Fibroblast of lung (primary cell): ENCODE results near the gene MINPP1.

Source experiments
- CTCF ChIP-seq, 2 donors: IDR thresholded peaks in 1 of 2; conservative IDR thresholded peaks in 1 of 2; 1 replicate in 1 of 2; 2 replicates in 1 of 2; pipeline ENCODE4 v1.5.1; 2011 to 2012; ENCODE audit warnings: low read length in 2 of 2, control low read depth in 1 of 2, inconsistent platforms in 1 of 2, low read depth in 1 of 2, mild to moderate bottlenecking in 1 of 2
- EZH2 ChIP-seq: IDR thresholded peaks from 2 replicates; pipeline ENCODE4 v1.5.1; 2012; ENCODE audit warnings: low read length, control low read depth, mild to moderate bottlenecking; ENCODE audit errors: missing control alignments

- TF ChIP-seq CTCF (conservative IDR thresholded peaks at IDR 0.05 in 1 of 2, IDR thresholded peaks at IDR 0.05 in 1 of 2; ENCODE audit: low read depth in 1 of 2, low read length in 2 of 2) (no peak), EZH2 (no peak)
These were observed 4.1 kb downstream of the MINPP1 start for GRCh38 chr10:87508837-87509236.
